ENCODE measurements around the gene ADCY6. TPM values are rescaled to one million over a fixed set of nuclear protein-coding genes. Genes with fewer than 3 reads are reported as not detected.

Gene ADCY6
- total RNA-seq, 1 experiment from 2014 or later, result 31.1 TPM

GRCh38 chr12:48767521-48767920, 21.4 kb downstream of the ADCY6 start:
- no peak overlapping the region for H3K9ac ChIP-seq (ENCODE audit: extremely low read depth, insufficient read length, low read length)
- H2BK12ac ChIP-seq (ENCODE audit: insufficient read length, low read depth, low read length), result no peak overlapping the region
- no peaks in the 10 kb centered on the region for H3K79me2 ChIP-seq (ENCODE audit: insufficient read depth, low read length)
- no peak overlapping the region for H3K18ac ChIP-seq (ENCODE audit: insufficient read length, low read depth, low read length)
- H3K27ac ChIP-seq (ENCODE audit: insufficient read length, low read depth, low read length), result no peak overlapping the region
- H2BK5ac ChIP-seq (ENCODE audit: insufficient read length, low read length), result no peak overlapping the region
- no peak overlapping the region for H3T11ph ChIP-seq (ENCODE audit: low read length)
- H3K23me2 ChIP-seq (ENCODE audit: insufficient read length, low read depth, low read length, poor library complexity, severe bottlenecking), result no peaks in the 10 kb centered on the region
- H4K20me1 ChIP-seq (ENCODE audit: control insufficient read depth, insufficient read depth, insufficient read length), result no peaks in the 10 kb centered on the region
- no peak overlapping the region for H3K14ac ChIP-seq (ENCODE audit: insufficient read depth, low read length)
- H4K91ac ChIP-seq (ENCODE audit: insufficient read length, low read depth, low read length), result no peak overlapping the region
- no peaks in the 10 kb centered on the region for H3K4me1 ChIP-seq (ENCODE audit: insufficient read depth, low read length)
- H4K8ac ChIP-seq (replicated peaks; ENCODE audit: insufficient read length, low read depth, low read length), result no peak overlapping the region
- H3K27me3 ChIP-seq (ENCODE audit: insufficient read depth, low read length), result no peaks in the 10 kb centered on the region
- no CpG with 5 or more reads among the region's 6 CpGs for WGBS (ENCODE audit: extremely low coverage, insufficient read length, low lambda C conversion rate)
- H3K9me3 ChIP-seq (ENCODE audit: control insufficient read depth, low read depth, low read length), result no peaks in the 10 kb centered on the region
- H3K4ac ChIP-seq (ENCODE audit: low read depth, low read length), result no peak overlapping the region
- H2AK5ac ChIP-seq (ENCODE audit: insufficient read length, low read length), result no peak overlapping the region
- DNase-seq, result no peak
- H3K23ac ChIP-seq (ENCODE audit: insufficient read length, low read depth, low read length), result no peak overlapping the region
- H3K4me3 Mint-ChIP-seq, result no peak overlapping the region
- H3K56ac ChIP-seq (ENCODE audit: insufficient read length, low read depth, low read length), result no peak overlapping the region
- H2BK120ac ChIP-seq (ENCODE audit: low read depth, low read length, poor library complexity, severe bottlenecking), result no peak overlapping the region
- H2BK15ac ChIP-seq (ENCODE audit: low read depth, low read length), result no peak overlapping the region
- H4K5ac ChIP-seq (ENCODE audit: insufficient read length, low read depth, low read length), result no peak overlapping the region
- no peaks in the 10 kb centered on the region; the same call in 1 of the 2 replicates for H3K27me3 Mint-ChIP-seq (ENCODE audit: low read depth)
- H3K27ac Mint-ChIP-seq, result peak overlapping the region in 2 of 3 experiments; percentile 44 to 53; a peak in 3 of 7 replicates
- no peaks in the 10 kb centered on the region for H3K9me3 Mint-ChIP-seq
- H2AFZ ChIP-seq (ENCODE audit: low read length), result no peak overlapping the region
- H3K36me3 Mint-ChIP-seq (ENCODE audit: insufficient read depth in 1 of 3, low read depth in 3 of 3), result peaks cover 9 to 60% (median 53%) of the 10 kb centered on the region in 3 experiments
- H3K79me1 ChIP-seq (ENCODE audit: insufficient read depth, low read depth, low read length, poor library complexity, severe bottlenecking), result no peaks in the 10 kb centered on the region
- no peak for TF ChIP-seq CTCF (conservative IDR thresholded peaks at IDR 0.05)
- H3K4me2 ChIP-seq (ENCODE audit: insufficient read depth, insufficient read length, low read length), result no peak overlapping the region
- peaks cover 25 to 28% of the 10 kb centered on the region in 2 experiments for H3K4me1 Mint-ChIP-seq
- H2BK20ac ChIP-seq (ENCODE audit: low read depth, low read length, poor library complexity, severe bottlenecking), result no peak overlapping the region
